Endothelial cell of umbilical vein (primary cell): ENCODE measurements around the gene OLFM2. TPM values are rescaled to one million over a fixed set of nuclear protein-coding genes. Genes with fewer than 3 reads are reported as not detected.

Experiments used
- BruUV-seq: library from RNA; stranded (reverse); fragments of 400-500 nt; replicated peaks from 2 replicates; lab custom pipeline; 2021; lab: Mats Ljungman, UMichigan
- CTCF ChIA-PET: fragments of 300-600, 350-600 bp; sonication (Branson Sonifier 250); formaldehyde crosslinking; loops from one replicate; lab custom pipeline; 2021; ENCODE audit warnings: antibody characterized with exemption, inconsistent platforms; lab: Charles Lee
- POLR2A ChIA-PET: fragments of 300-600, 350-600 bp; sonication (Branson Sonifier 250); formaldehyde crosslinking; loops from one replicate; lab custom pipeline; 2021; ENCODE audit warnings: antibody characterized with exemption, inconsistent platforms; lab: Charles Lee
- DNase-seq: peaks from one replicate; pipeline ENCODE4 v3.0.0-alpha.2; 2011; ENCODE audit warnings: low read depth, low spot score
- FAIRE-seq: peaks from 2 replicates; lab custom pipeline; 2011; peaks lifted over from hg19 to GRCh38; lab: Jason Lieb, UNC
- H2AFZ ChIP-seq: 2 replicates; pipeline ENCODE4 v1.6.0; 2012; ENCODE audit warnings: low read depth, low read length, control low read depth, inconsistent platforms
- H3K27ac ChIP-seq: 2 replicates; pipeline ENCODE4 v1.5.1; 2011; ENCODE audit warnings: low read depth, mild to moderate bottlenecking, control low read depth, low read length, moderate library complexity; ENCODE audit not compliant: insufficient read depth
- H3K27me3 ChIP-seq, 2 experiments: 2 replicates each; pipeline versions ENCODE4 v1.6.0 to v1.6.1; 2011; ENCODE audit warnings: low read length in 2 of 2, mixed read lengths in 1 of 2; ENCODE audit not compliant: control insufficient read depth in 2 of 2, insufficient read depth in 2 of 2
- H3K36me3 ChIP-seq, 2 experiments: 2 replicates in 1 of 2; 3 replicates in 1 of 2; pipeline ENCODE4 v1.5.1; 2011; ENCODE audit warnings: low read length in 2 of 2, mild to moderate bottlenecking in 1 of 2, moderate library complexity in 1 of 2; ENCODE audit not compliant: control insufficient read depth in 2 of 2, insufficient read depth in 2 of 2; ENCODE audit errors: extremely low read depth in 1 of 2
- H3K4me1 ChIP-seq: 3 replicates; pipeline ENCODE4 v1.5.1; 2011; ENCODE audit warnings: mild to moderate bottlenecking, low read length; ENCODE audit not compliant: control insufficient read depth, insufficient read depth; ENCODE audit errors: extremely low read depth
- H3K4me2 ChIP-seq: 2 replicates; pipeline ENCODE4 v1.6.1; 2011; ENCODE audit warnings: low read length, control low read depth, mixed read lengths; ENCODE audit not compliant: insufficient read depth
- H3K4me3 ChIP-seq, 3 experiments: fragments of 200-600 bp in 1 of 3; sonication (generic), shearing (Covaris generic) in 1 of 3; replicated peaks in 1 of 3; 2 replicates each; pipeline ENCODE4 v1.5.1; 2011 to 2016; ENCODE audit warnings: control low read depth in 3 of 3, low read length in 3 of 3, mild to moderate bottlenecking in 2 of 3, inconsistent platforms in 1 of 3, low read depth in 1 of 3, moderate library complexity in 1 of 3; ENCODE audit not compliant: insufficient read depth in 1 of 3
- H3K79me2 ChIP-seq: 2 replicates; pipeline ENCODE4 v1.6.0; 2012; ENCODE audit warnings: low read length, inconsistent platforms; ENCODE audit not compliant: control insufficient read depth, insufficient read depth
- H3K9ac ChIP-seq: replicated peaks from 2 replicates; pipeline ENCODE3; 2011; ENCODE audit warnings: low read length, control low read depth; ENCODE audit not compliant: insufficient read depth; ENCODE audit errors: extremely low read depth
- H3K9me1 ChIP-seq: replicated peaks from 3 replicates; pipeline ENCODE4 v1.6.0; 2011; ENCODE audit warnings: mild to moderate bottlenecking, low read length; ENCODE audit not compliant: control insufficient read depth, insufficient read depth; ENCODE audit errors: extremely low read depth
- H3K9me3 ChIP-seq: replicated peaks from 2 replicates; pipeline ENCODE4 v1.5.1; 2012; ENCODE audit warnings: low read length, inconsistent platforms; ENCODE audit not compliant: control insufficient read depth, insufficient read depth
- H4K20me1 ChIP-seq: replicated peaks from 2 replicates; pipeline ENCODE3; 2011; ENCODE audit warnings: mild to moderate bottlenecking, low read length; ENCODE audit not compliant: control insufficient read depth, insufficient read depth; ENCODE audit errors: extremely low read depth
- CTCF ChIP-seq, 2 donors: IDR thresholded peaks; 1 replicate in 1 of 2; 2 replicates in 1 of 2; pipeline ENCODE4 v1.5.1; 2011; ENCODE audit warnings: low read length in 2 of 2, mild to moderate bottlenecking in 2 of 2, moderate library complexity in 2 of 2, control low read depth in 1 of 2, inconsistent platforms in 1 of 2, low read depth in 1 of 2; ENCODE audit not compliant: insufficient read depth in 1 of 2; ENCODE audit errors: extremely low read depth in 1 of 2
- EZH2 ChIP-seq: IDR thresholded peaks from 2 replicates; pipeline ENCODE4 v1.6.1; 2012; ENCODE audit warnings: borderline replicate concordance, low read depth, mild to moderate bottlenecking, moderate library complexity, low read length, inconsistent platforms; ENCODE audit not compliant: severe bottlenecking
- FOS ChIP-seq: IDR thresholded peaks from 2 replicates; pipeline ENCODE4 v1.6.1; 2011; ENCODE audit warnings: mild to moderate bottlenecking, low read length, moderate library complexity, borderline replicate concordance; ENCODE audit not compliant: insufficient read depth
- GATA2 ChIP-seq: IDR thresholded peaks from 2 replicates; pipeline ENCODE4 v1.7.0; 2011; ENCODE audit warnings: low read depth, mild to moderate bottlenecking, moderate library complexity, mixed read lengths, low read length; ENCODE audit not compliant: insufficient read length, insufficient read depth
- JUN ChIP-seq: IDR thresholded peaks from 2 replicates; pipeline ENCODE4 v1.6.1; 2011; ENCODE audit warnings: borderline replicate concordance, low read depth; ENCODE audit not compliant: insufficient read length, insufficient read depth
- MAX ChIP-seq: IDR thresholded peaks from 2 replicates; pipeline ENCODE4 v1.6.1; 2011; ENCODE audit not compliant: insufficient read depth, insufficient read length
- MYC ChIP-seq: IDR thresholded peaks from one replicate; pipeline ENCODE4 v1.6.1; 2011; ENCODE audit warnings: mild to moderate bottlenecking, low read depth, low read length
- POLR2A ChIP-seq: IDR thresholded peaks from 2 replicates; pipeline ENCODE4 v1.6.1; 2012; ENCODE audit warnings: low read depth, mild to moderate bottlenecking, control low read depth, low read length
- POLR2AphosphoS5 ChIP-seq: IDR thresholded peaks from 2 replicates; pipeline ENCODE4 v1.6.1; 2012; ENCODE audit warnings: low read depth, mild to moderate bottlenecking, control low read depth, low read length, moderate library complexity; ENCODE audit not compliant: insufficient read depth
- dilution Hi-C: fragments of 300-500 bp; cut with MboI; formaldehyde crosslinking; loops from one replicate; pipeline ENCODE4 v1.15.0; 2019; ENCODE audit warnings: low sequenced_read_pairs; ENCODE audit not compliant: extremely low pct_ligation_motif_present
- intact Hi-C: fragments of 100-400 bp; cut with micrococcal nuclease; formaldehyde crosslinking; loops from one replicate; pipeline ENCODE4 v1.10.0; 2022
- polyA plus RNA-seq, 4 experiments: library from polyadenylated mRNA; depleted of rRNA in 3 of 4; stranded (reverse) in 3 of 4; unstranded in 1 of 4; fragments of >200 nt; gene quantifications; 2 replicates each; pipeline versions ENCODE4 v1.2.1 to v1.2.3, GENCODE V29; 2011 to 2012; ENCODE audit warnings: missing spikeins in 1 of 4
- total RNA-seq: library from RNA; stranded (reverse); gene quantifications from 2 replicates; pipeline ENCODE4 v1.2.3, GENCODE V29; 2021

OLFM2 gene
- total and polyA plus RNA-seq, 2 donors (not counting 3 experiments of a cell fraction or from before 2014, with no cell fraction given) = 0.91 to 1.9 TPM

- no peaks in the 10 kb centered on the region for H3K9me3 ChIP-seq
- no peaks in the 10 kb centered on the region for H3K36me3 ChIP-seq
- intact Hi-C loops (loop anchor here (1.0 to 5.0 kb wide), 4 partner anchors 66 to 777 kb away; partner anchors contain the start of gene FBXL12), dilution Hi-C loops (no loop called here)
- no peaks in the 10 kb centered on the region for H3K79me2 ChIP-seq
- no peaks in the 10 kb centered on the region for H4K20me1 ChIP-seq
- FAIRE-seq (no peak), DNase-seq (no peak)
- TF ChIP-seq MAX (no peak), JUN (no peak), POLR2A (no peak), POLR2AphosphoS5 (no peak), EZH2 (no peak), MYC (no peak), GATA2 (no peak), CTCF (IDR thresholded peaks at IDR 0.05; ENCODE audit: extremely low read depth in 1 of 2, insufficient read depth in 1 of 2, low read depth in 1 of 2, low read length in 2 of 2) (no peak), FOS (no peak)
- peaks cover 7% of the 10 kb centered on the region for H3K4me1 ChIP-seq
- no TSS peak for BruUV-seq
- CTCF ChIA-PET = no interaction called here
- POLR2A ChIA-PET = no interaction called here
- no peaks in the 10 kb centered on the region for H3K9me1 ChIP-seq
- H3K4me2 ChIP-seq = peak overlapping the region; percentile 84
- H3K27me3 ChIP-seq = peaks cover 18 to 25% of the 10 kb centered on the region in 2 experiments
- no peak overlapping the region for H3K27ac ChIP-seq
- H2AFZ ChIP-seq = peak overlapping the region; percentile 97
- peak overlapping the region; percentile 53 for H3K9ac ChIP-seq
- peak overlapping the region; percentile 38 to 56 (median 56) for H3K4me3 ChIP-seq
Measured at GRCh38 chr19:9914001-9914314, 22.4 kb downstream of the OLFM2 start.
